Astrocyte (in vitro differentiated cells and primary cell): ENCODE measurements around the gene WDR64. TPM values are rescaled to one million over a fixed set of nuclear protein-coding genes. Genes with fewer than 3 reads are reported as not detected.

Experiments used
- DNase-seq: peaks from one replicate; pipeline ENCODE4 v3.0.0-alpha.2; 2010; ENCODE audit warnings: low read depth
- FAIRE-seq: peaks from 2 replicates; lab custom pipeline; 2011; peaks lifted over from hg19 to GRCh38; lab: Jason Lieb, UNC
- H2AFZ ChIP-seq: 2 replicates; pipeline ENCODE4 v1.6.0; 2012; ENCODE audit warnings: low read depth, low read length, inconsistent platforms
- H3K27ac ChIP-seq: 2 replicates; pipeline ENCODE4 v1.5.1; 2011; ENCODE audit warnings: low read depth, low read length, inconsistent platforms
- H3K27me3 ChIP-seq: 2 replicates; pipeline ENCODE4 v1.6.0; 2011; ENCODE audit warnings: low read length, inconsistent platforms; ENCODE audit not compliant: insufficient read depth
- H3K36me3 ChIP-seq: 2 replicates; pipeline ENCODE4 v1.5.1; 2011; ENCODE audit warnings: low read length, inconsistent platforms; ENCODE audit not compliant: insufficient read depth
- H3K4me1 ChIP-seq: 2 replicates; pipeline ENCODE4 v1.5.1; 2011; ENCODE audit warnings: low read length, inconsistent platforms; ENCODE audit not compliant: insufficient read depth
- H3K4me2 ChIP-seq: 2 replicates; pipeline ENCODE4 v1.6.0; 2012; ENCODE audit warnings: low read length, inconsistent platforms
- H3K4me3 ChIP-seq: 2 replicates; pipeline ENCODE4 v1.5.1; 2011; ENCODE audit warnings: low read depth, mild to moderate bottlenecking, low read length, inconsistent platforms; ENCODE audit not compliant: insufficient read depth
- H3K79me2 ChIP-seq: 2 replicates; pipeline ENCODE4 v1.6.0; 2012; ENCODE audit warnings: mild to moderate bottlenecking, low read length, inconsistent platforms; ENCODE audit not compliant: insufficient read depth
- H3K9ac ChIP-seq: 2 replicates; pipeline ENCODE4 v1.6.0; 2012; ENCODE audit warnings: mild to moderate bottlenecking, low read length, inconsistent platforms
- H3K9me3 ChIP-seq: 2 replicates; pipeline ENCODE4 v1.5.1; 2012; ENCODE audit warnings: low read depth, mild to moderate bottlenecking, low read length, inconsistent platforms; ENCODE audit not compliant: insufficient read depth
- H4K20me1 ChIP-seq: 2 replicates; pipeline ENCODE4 v1.6.0; 2012; ENCODE audit warnings: low read length, inconsistent platforms; ENCODE audit not compliant: insufficient read depth
- H3K27ac Mint-ChIP-seq: one replicate; pipeline ENCODE4 v1.8.0; 2021; ENCODE audit warnings: mild to moderate bottlenecking, mixed read lengths; ENCODE audit not compliant: unreplicated experiment
- H3K27me3 Mint-ChIP-seq: one replicate; pipeline ENCODE4 v1.8.0; 2021; ENCODE audit warnings: low read depth, mixed read lengths; ENCODE audit not compliant: unreplicated experiment
- H3K36me3 Mint-ChIP-seq: one replicate; pipeline ENCODE4 v1.8.0; 2021; ENCODE audit warnings: low read depth, mixed read lengths; ENCODE audit not compliant: unreplicated experiment
- H3K4me1 Mint-ChIP-seq: one replicate; pipeline ENCODE4 v1.8.0; 2021; ENCODE audit warnings: low read depth, mixed read lengths; ENCODE audit not compliant: unreplicated experiment
- H3K4me3 Mint-ChIP-seq: one replicate; pipeline ENCODE4 v1.8.0; 2021; ENCODE audit warnings: mild to moderate bottlenecking, moderate library complexity, mixed read lengths; ENCODE audit not compliant: unreplicated experiment
- H3K9me3 Mint-ChIP-seq: one replicate; pipeline ENCODE4 v1.8.0; 2021; ENCODE audit warnings: mild to moderate bottlenecking, mixed read lengths; ENCODE audit not compliant: unreplicated experiment
- EZH2 ChIP-seq: IDR thresholded peaks from 2 replicates; pipeline ENCODE4 v1.6.1; 2012; ENCODE audit warnings: mild to moderate bottlenecking, low read length, inconsistent platforms; ENCODE audit not compliant: insufficient read depth
- total RNA-seq: library from RNA; stranded (reverse); gene quantifications from 2 replicates; pipeline ENCODE4 v1.2.1, GENCODE V29; 2021
- TF ChIP-seq, protein P1 (sequence below): IDR thresholded peaks from 2 replicates; pipeline ENCODE4 v1.5.1; 2011; ENCODE audit warnings: low read depth, mild to moderate bottlenecking, inconsistent platforms, low read length, moderate library complexity; ENCODE audit not compliant: insufficient read depth

WDR64 gene
- total RNA-seq, 1 donor from 2014 or later, result not detected

DNA sequence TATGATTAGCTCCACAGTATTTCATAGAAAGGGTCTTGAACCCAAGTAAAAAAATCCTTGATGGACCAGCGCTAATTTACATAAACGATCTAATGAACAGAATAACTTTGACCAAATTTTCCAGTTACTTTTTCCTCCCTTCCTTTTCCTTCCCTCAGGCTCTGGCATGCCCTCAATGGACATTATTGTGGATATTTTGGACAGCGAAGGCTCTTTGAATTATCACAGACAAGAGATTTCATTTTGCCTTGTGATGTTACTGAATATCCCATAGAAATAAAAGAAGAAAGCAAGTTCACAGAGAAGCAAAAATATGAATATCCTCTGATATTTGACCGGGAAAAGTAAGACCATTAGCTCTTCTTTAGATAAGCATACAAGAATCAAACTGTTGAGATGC is 135.6 kb downstream of the WDR64 start:
- Histone ChIP-seq H3K4me2 (no peak overlapping the region), H4K20me1 (no peaks in the 10 kb centered on the region), H2AFZ (no peak overlapping the region), H3K27me3 (no peaks in the 10 kb centered on the region), H3K79me2 (no peaks in the 10 kb centered on the region), H3K36me3 (no peaks in the 10 kb centered on the region), H3K27ac (no peak overlapping the region), H3K4me3 (no peak overlapping the region), H3K9me3 (no peaks in the 10 kb centered on the region), H3K4me1 (no peaks in the 10 kb centered on the region), H3K9ac (no peak overlapping the region)
- no peaks in the 10 kb centered on the region for H3K36me3 Mint-ChIP-seq
- H3K27ac Mint-ChIP-seq, result no peak overlapping the region
- no peaks in the 10 kb centered on the region for H3K27me3 Mint-ChIP-seq
- H3K4me3 Mint-ChIP-seq, result no peak overlapping the region
- no peaks in the 10 kb centered on the region for H3K9me3 Mint-ChIP-seq
- FAIRE-seq (no peak), DNase-seq (no peak)
- no peak for TF ChIP-seq EZH2
- TF ChIP-seq, protein P1, sequence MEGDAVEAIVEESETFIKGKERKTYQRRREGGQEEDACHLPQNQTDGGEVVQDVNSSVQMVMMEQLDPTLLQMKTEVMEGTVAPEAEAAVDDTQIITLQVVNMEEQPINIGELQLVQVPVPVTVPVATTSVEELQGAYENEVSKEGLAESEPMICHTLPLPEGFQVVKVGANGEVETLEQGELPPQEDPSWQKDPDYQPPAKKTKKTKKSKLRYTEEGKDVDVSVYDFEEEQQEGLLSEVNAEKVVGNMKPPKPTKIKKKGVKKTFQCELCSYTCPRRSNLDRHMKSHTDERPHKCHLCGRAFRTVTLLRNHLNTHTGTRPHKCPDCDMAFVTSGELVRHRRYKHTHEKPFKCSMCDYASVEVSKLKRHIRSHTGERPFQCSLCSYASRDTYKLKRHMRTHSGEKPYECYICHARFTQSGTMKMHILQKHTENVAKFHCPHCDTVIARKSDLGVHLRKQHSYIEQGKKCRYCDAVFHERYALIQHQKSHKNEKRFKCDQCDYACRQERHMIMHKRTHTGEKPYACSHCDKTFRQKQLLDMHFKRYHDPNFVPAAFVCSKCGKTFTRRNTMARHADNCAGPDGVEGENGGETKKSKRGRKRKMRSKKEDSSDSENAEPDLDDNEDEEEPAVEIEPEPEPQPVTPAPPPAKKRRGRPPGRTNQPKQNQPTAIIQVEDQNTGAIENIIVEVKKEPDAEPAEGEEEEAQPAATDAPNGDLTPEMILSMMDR, result no peak
- no peaks in the 10 kb centered on the region for H3K4me1 Mint-ChIP-seq

DNA sequence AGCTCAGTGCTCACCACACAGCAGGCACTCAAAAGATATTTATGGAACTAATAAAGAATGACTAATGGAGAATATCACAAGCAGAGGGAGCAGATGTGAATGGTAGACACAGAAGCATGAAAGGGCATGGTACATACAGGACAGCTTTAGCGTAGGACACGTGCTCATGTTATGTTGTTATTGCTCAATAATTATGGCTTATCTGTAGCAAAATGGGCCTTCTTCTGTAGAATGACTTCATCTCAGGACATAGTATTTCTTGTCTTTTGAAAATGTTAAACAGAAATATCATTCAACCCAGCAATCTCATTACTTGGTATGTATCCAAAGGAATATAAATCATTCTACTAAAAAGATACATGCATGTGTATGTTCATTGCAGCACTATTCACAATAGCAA is 137.0 kb downstream of the WDR64 start:
- FAIRE-seq, result no peak

DNA sequence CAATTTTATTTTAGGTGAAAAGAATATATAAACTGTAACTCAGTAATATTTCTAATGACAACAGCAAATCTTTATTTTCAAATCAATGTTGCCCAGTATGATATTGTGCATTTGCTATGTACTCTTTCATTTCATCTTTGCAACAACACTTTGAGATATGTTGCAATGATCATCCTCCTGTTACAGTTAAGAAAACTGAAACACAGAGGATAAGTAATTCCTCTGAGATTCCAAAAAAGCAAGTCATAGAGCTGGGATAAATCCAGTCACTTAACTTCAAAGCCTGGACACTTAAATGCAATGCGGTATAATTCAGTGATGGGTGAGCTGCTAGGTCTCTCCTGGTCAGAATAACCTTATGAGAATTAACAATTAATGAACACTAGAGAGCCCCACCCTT is 147.3 kb downstream of the WDR64 start:
- Histone ChIP-seq H4K20me1 (no peaks in the 10 kb centered on the region), H3K4me3 (no peak overlapping the region), H3K27me3 (no peaks in the 10 kb centered on the region), H3K4me1 (no peaks in the 10 kb centered on the region), H3K9ac (no peak overlapping the region), H3K79me2 (no peaks in the 10 kb centered on the region), H2AFZ (no peak overlapping the region), H3K27ac (no peak overlapping the region), H3K4me2 (no peak overlapping the region), H3K36me3 (no peaks in the 10 kb centered on the region), H3K9me3 (no peaks in the 10 kb centered on the region)
- no peak for FAIRE-seq
- peaks cover 2% of the 10 kb centered on the region for H3K27me3 Mint-ChIP-seq
- no peaks in the 10 kb centered on the region for H3K36me3 Mint-ChIP-seq
- no peaks in the 10 kb centered on the region for H3K9me3 Mint-ChIP-seq
- H3K27ac Mint-ChIP-seq, result no peak overlapping the region
- TF ChIP-seq, protein P1, result no peak
- no peak for TF ChIP-seq EZH2
- H3K4me3 Mint-ChIP-seq, result no peak overlapping the region
- H3K4me1 Mint-ChIP-seq, result no peaks in the 10 kb centered on the region
- no peak for DNase-seq

More for the DNA sequence above, 137.0 kb downstream of the WDR64 start:
- no peak overlapping the region for H3K9ac ChIP-seq
- DNase-seq, result no peak
- no peak overlapping the region for H3K4me3 Mint-ChIP-seq
- H3K36me3 ChIP-seq, result no peaks in the 10 kb centered on the region
- no peaks in the 10 kb centered on the region for H3K9me3 ChIP-seq
- H3K4me1 Mint-ChIP-seq, result no peaks in the 10 kb centered on the region
- no peak for TF ChIP-seq EZH2
- TF ChIP-seq, protein P1, result no peak
- H4K20me1 ChIP-seq, result no peaks in the 10 kb centered on the region
- H3K27me3 ChIP-seq, result no peaks in the 10 kb centered on the region
- no peak overlapping the region for H2AFZ ChIP-seq
- H3K27ac ChIP-seq, result no peak overlapping the region
- no peaks in the 10 kb centered on the region for H3K4me1 ChIP-seq
- H3K9me3 Mint-ChIP-seq, result no peaks in the 10 kb centered on the region
- H3K4me2 ChIP-seq, result no peak overlapping the region
- H3K36me3 Mint-ChIP-seq, result no peaks in the 10 kb centered on the region
- H3K27me3 Mint-ChIP-seq, result no peaks in the 10 kb centered on the region
- no peak overlapping the region for H3K27ac Mint-ChIP-seq
- H3K4me3 ChIP-seq, result no peak overlapping the region
- H3K79me2 ChIP-seq, result no peaks in the 10 kb centered on the region
